Smooth muscle cell (in vitro differentiated cells): Measurements from ENCODE around the gene INSYN1. TPM values are rescaled to one million over a fixed set of nuclear protein-coding genes. Genes with fewer than 3 reads are reported as not detected.

ENCODE experiments used
- DNase-seq: peaks from one replicate; lab custom pipeline; 2025; ENCODE audit not compliant: unreplicated experiment; lab: John Stamatoyannopoulos, UW
- H2AFZ ChIP-seq: fragments of 200-600 bp; sonication (generic); 2 replicates; pipeline ENCODE4 v1.6.0; 2016; ENCODE audit warnings: antibody characterized with exemption, low read depth, mild to moderate bottlenecking
- H3F3A ChIP-seq: fragments of 200-600 bp; sonication (generic); 2 replicates; pipeline ENCODE4 v1.6.0; 2017; ENCODE audit warnings: antibody characterized with exemption, low read depth
- H3K27ac ChIP-seq: fragments of 200-600 bp; sonication (generic); 2 replicates; pipeline ENCODE4 v1.5.1; 2016; ENCODE audit warnings: low read depth, mild to moderate bottlenecking
- H3K27me3 ChIP-seq: fragments of 200-600 bp; sonication (generic); 2 replicates; pipeline ENCODE4 v1.6.1; 2016; ENCODE audit warnings: low read depth, mild to moderate bottlenecking
- H3K36me3 ChIP-seq: fragments of 200-600 bp; sonication (generic); 2 replicates; pipeline ENCODE4 v1.5.1; 2016; ENCODE audit warnings: low read depth
- H3K4me1 ChIP-seq: fragments of 200-600 bp; sonication (generic); 2 replicates; pipeline ENCODE4 v1.5.1; 2016; ENCODE audit warnings: low read depth
- H3K4me2 ChIP-seq: fragments of 200-600 bp; sonication (generic); 2 replicates; pipeline ENCODE4 v1.6.0; 2016; ENCODE audit warnings: mild to moderate bottlenecking
- H3K4me3 ChIP-seq: fragments of 200-600 bp; sonication (generic); 2 replicates; pipeline ENCODE4 v1.5.1; 2016; ENCODE audit warnings: mild to moderate bottlenecking
- H3K79me2 ChIP-seq: fragments of 200-600 bp; sonication (generic); 2 replicates; pipeline ENCODE4 v1.6.0; 2016; ENCODE audit warnings: low read depth, mild to moderate bottlenecking
- H3K9ac ChIP-seq: fragments of 200-600 bp; sonication (generic); 2 replicates; pipeline ENCODE4 v1.6.0; 2016; ENCODE audit warnings: low read depth
- H3K9me3 ChIP-seq: fragments of 200-600 bp; sonication (generic); replicated peaks from 2 replicates; pipeline ENCODE4 v1.5.1; 2016; ENCODE audit warnings: low read depth
- H4K20me1 ChIP-seq: fragments of 200-600 bp; sonication (generic); 2 replicates; pipeline ENCODE4 v1.6.0; 2016; ENCODE audit warnings: low read depth
- CTCF ChIP-seq: fragments of 200-600 bp; sonication (generic); IDR thresholded peaks from 2 replicates; pipeline ENCODE4 v1.5.1; 2017; ENCODE audit warnings: borderline replicate concordance, mild to moderate bottlenecking, antibody characterized with exemption; ENCODE audit not compliant: insufficient read depth, poor library complexity, severe bottlenecking
- WGBS: methylation state at CpG from one replicate; pipeline ENCODE4 v1.1.7; 2016; ENCODE audit warnings: low lambda C conversion rate; 5-methylcytosine and 5-hydroxymethylcytosine counted together
- polyA plus RNA-seq: library from polyadenylated mRNA; unstranded; fragments of >200 nt; fragmentation: Nextera tagmentation; extraction: Ambion mirVana; gene quantifications from 2 replicates; pipeline ENCODE4 v1.2.1, GENCODE V29; 2016
- total RNA-seq: library from RNA; depleted of rRNA; stranded (reverse); fragments of >200 nt; gene quantifications from 2 replicates; pipeline ENCODE4 v1.2.3, GENCODE V29; 2014

The INSYN1 gene
- total and polyA plus RNA-seq, 2 experiments from 2014 or later = 1.6 to 4.0 TPM

GRCh38 chr15:73754461-73754860, 1.3 kb upstream of the INSYN1 start:
- TF ChIP-seq CTCF = no peak
- Histone ChIP-seq H4K20me1 (no peaks in the 10 kb centered on the region), H3F3A (no peaks in the 10 kb centered on the region), H3K4me3 (no peak overlapping the region), H3K9ac (no peak overlapping the region), H3K36me3 (no peaks in the 10 kb centered on the region), H3K4me1 (peaks cover 9% of the 10 kb centered on the region), H3K27me3 (no peaks in the 10 kb centered on the region), H2AFZ (no peak overlapping the region), H3K27ac (no peak overlapping the region), H3K9me3 (no peaks in the 10 kb centered on the region), H3K79me2 (no peaks in the 10 kb centered on the region), H3K4me2 (no peak overlapping the region)
- no peak for DNase-seq
- WGBS = 77% methylated on average over 8 of the region's 8 CpGs

GRCh38 chr15:73752806-73753193, 351 bp downstream of the INSYN1 start:
- H2AFZ ChIP-seq = peak overlapping the region; percentile 77

GRCh38 chr15:73751899-73752805, 999 bp downstream of the INSYN1 start:
- Histone ChIP-seq H2AFZ (peak overlapping the region; percentile 77), H3K79me2 (no peaks in the 10 kb centered on the region), H3K9me3 (no peaks in the 10 kb centered on the region), H3K4me2 (peak overlapping the region; percentile 99), H4K20me1 (no peaks in the 10 kb centered on the region), H3F3A (no peaks in the 10 kb centered on the region), H3K36me3 (no peaks in the 10 kb centered on the region), H3K27me3 (no peaks in the 10 kb centered on the region), H3K9ac (peak overlapping the region; percentile 28), H3K27ac (no peak overlapping the region), H3K4me1 (peaks cover 9% of the 10 kb centered on the region), H3K4me3 (peak overlapping the region; percentile 75)
- no peak for DNase-seq
- TF ChIP-seq CTCF = no peak
- 2% methylated on average over 41 of the region's 79 CpGs for WGBS

More at GRCh38 chr15:73752806-73753193, 351 bp downstream of the INSYN1 start:
- Histone ChIP-seq H3K9ac (no peak overlapping the region), H3K4me3 (peak overlapping the region; percentile 75), H3K79me2 (no peaks in the 10 kb centered on the region), H3K9me3 (no peaks in the 10 kb centered on the region), H3K27ac (no peak overlapping the region), H3K4me1 (peaks cover 9% of the 10 kb centered on the region), H3K27me3 (no peaks in the 10 kb centered on the region), H4K20me1 (no peaks in the 10 kb centered on the region), H3K4me2 (peak overlapping the region; percentile 99), H3K36me3 (no peaks in the 10 kb centered on the region), H3F3A (no peaks in the 10 kb centered on the region)
- no peak for DNase-seq
- 2% methylated on average over 8 of the region's 56 CpGs for WGBS
- no peak for TF ChIP-seq CTCF
